ENCODE data around the gene ZHX3.

The ZHX3 gene

GRCh38 chr20:41352106-41352505 is 34.6 kb upstream of the ZHX3 start:
- peak; percentile 17 for DNase-seq

- DNase-seq, result no peak
Measured at GRCh38 chr20:41350408-41350962, 33.0 kb upstream of the ZHX3 start.

GRCh38 chr20:41349943-41350342 is 32.4 kb upstream of the ZHX3 start:
- DNase-seq, result no peak

GRCh38 chr20:41349266-41349665 is 31.7 kb upstream of the ZHX3 start:
- no peak for DNase-seq

- no peak for DNase-seq
Measured at GRCh38 chr20:41348430-41349172, 31.1 kb upstream of the ZHX3 start.

- no peak for DNase-seq
Measured at GRCh38 chr20:41347523-41348429, 30.2 kb upstream of the ZHX3 start.

- no peak for DNase-seq
Measured at GRCh38 chr20:41345729-41346067, 28.2 kb upstream of the ZHX3 start.

- DNase-seq, result no peak
Measured at GRCh38 chr20:41344938-41345728, 27.6 kb upstream of the ZHX3 start.

- DNase-seq, result no peak
Measured at GRCh38 chr20:41344477-41344876, 26.9 kb upstream of the ZHX3 start.

GRCh38 chr20:41342474-41343464 is 25.2 kb upstream of the ZHX3 start:
- no peak for DNase-seq

- peak; percentile 93 for DNase-seq
Measured at GRCh38 chr20:41340327-41341055, 23.0 kb upstream of the ZHX3 start, which contains the start of gene LPIN3. TSS of gene LPIN3 (plus strand) at chr20:41340821. CDS start at chr20:41345804, 4,983 bp downstream.

- DNase-seq, result peak; percentile 95
Measured at GRCh38 chr20:41339957-41340326, 22.4 kb upstream of the ZHX3 start.

GRCh38 chr20:41336711-41337492 is 19.4 kb upstream of the ZHX3 start:
- no peak for DNase-seq

GRCh38 chr20:41335591-41335990 is 18.1 kb upstream of the ZHX3 start:
- no peak for DNase-seq

GRCh38 chr20:41334443-41335421 is 17.2 kb upstream of the ZHX3 start:
- DNase-seq, result no peak

- no peak for DNase-seq
Measured at GRCh38 chr20:41334036-41334435, 16.5 kb upstream of the ZHX3 start.

GRCh38 chr20:41331731-41332130 is 14.2 kb upstream of the ZHX3 start:
- no peak for DNase-seq

GRCh38 chr20:41330941-41331340 is 13.4 kb upstream of the ZHX3 start:
- no peak for DNase-seq

- no peak for DNase-seq
Measured at GRCh38 chr20:41330343-41330720, 12.8 kb upstream of the ZHX3 start.

Data from NCI-H146 (cell line).